ENCODE measurements around the gene LCTL. TPM values are rescaled to one million over a fixed set of nuclear protein-coding genes. Genes with fewer than 3 reads are reported as not detected.

LCTL gene
- total and polyA plus RNA-seq, 10 of the 15 experiments (the other 5 are each of a cell fraction or from before 2014, with no cell fraction given), result 0.07 to 0.76 (median 0.40) TPM; not detected in 5

- Histone ChIP-seq H3K36me3 (ENCODE audit: control insufficient read depth in 2 of 2, insufficient read depth in 2 of 2, low read length in 1 of 2) (no peaks in the 10 kb centered on the region), H3K4me1 (ENCODE audit: control insufficient read depth, insufficient read depth, low read length) (no peaks in the 10 kb centered on the region), H3K27ac (ENCODE audit: control insufficient read depth, insufficient read depth) (no peak overlapping the region), H2AFZ (ENCODE audit: control insufficient read depth, low read depth, low read length) (no peak overlapping the region), H4K20me1 (ENCODE audit: control insufficient read depth, insufficient read depth) (no peaks in the 10 kb centered on the region), H3K9me3 (replicated peaks; ENCODE audit: control insufficient read depth, insufficient read depth, low read length) (no peaks in the 10 kb centered on the region), H3K27me3 (replicated peaks in 1 of 2; ENCODE audit: control insufficient read depth in 2 of 2, insufficient read depth in 2 of 2, low read length in 1 of 2) (no peaks in the 10 kb centered on the region), H3K9ac (ENCODE audit: control insufficient read depth, insufficient read depth, low read length) (no peak overlapping the region), H3K79me2 (ENCODE audit: control insufficient read depth, insufficient read depth, low read length) (no peaks in the 10 kb centered on the region), H3K4me3 (no peak overlapping the region), H3K4me2 (ENCODE audit: control insufficient read depth, insufficient read depth) (no peak overlapping the region)
- 36% methylated on average over 3 of the region's 3 CpGs for WGBS (ENCODE audit: insufficient coverage, insufficient replicate concordance, low lambda C conversion rate, missing lambda C conversion rate)
- FAIRE-seq (no peak), ATAC-seq (no peak), DNase-seq (ENCODE audit: low read depth, low spot score) (no peak)
- in situ Hi-C loops (cut with MboI), result no loop called here
- ChIA-PET POLR2A (no interaction called here), RAD21 (ENCODE audit: unreplicated experiment) (no interaction called here), SMC1A (ENCODE audit: uncharacterized antibody, unreplicated experiment) (no interaction called here), CTCF (no interaction called here)
- TF ChIP-seq DPF2 (IDR thresholded peaks at IDR 0.05) (no peak), RB1 (IDR thresholded peaks at IDR 0.05; ENCODE audit: borderline replicate concordance) (no peak), PAX5 (IDR thresholded peaks at IDR 0.05; ENCODE audit: borderline replicate concordance, low read depth, low read length) (no peak), CUX1 (IDR thresholded peaks at IDR 0.05; ENCODE audit: insufficient replicate concordance, low read depth, low read length) (no peak), IKZF2 (IDR thresholded peaks at IDR 0.05) (no peak), MEF2B (IDR thresholded peaks at IDR 0.05; ENCODE audit: partially characterized antibody, poor library complexity, severe bottlenecking) (no peak), SREBF1 (IDR thresholded peaks at IDR 0.05; ENCODE audit: low read length) (no peak), SPI1 (IDR thresholded peaks at IDR 0.05; ENCODE audit: borderline replicate concordance, insufficient read depth, low read depth, low read length) (no peak), MXI1 (IDR thresholded peaks at IDR 0.05; ENCODE audit: low read depth, low read length) (no peak), MTA2 (IDR thresholded peaks at IDR 0.05; ENCODE audit: low read depth) (no peak), MAX (IDR thresholded peaks at IDR 0.05; ENCODE audit: low read depth, low read length) (no peak), IKZF1 (conservative IDR thresholded peaks at IDR 0.05) (no peak), YY1 (IDR thresholded peaks at IDR 0.05; ENCODE audit: low read depth, low read length) (no peak), NFYB (IDR thresholded peaks at IDR 0.05; ENCODE audit: insufficient read depth, low read depth, low read length) (no peak), CHD1 (IDR thresholded peaks at IDR 0.05; ENCODE audit: low read depth, low read length) (no peak), FOXM1 (IDR thresholded peaks at IDR 0.05; ENCODE audit: low read depth, low read length) (no peak), NFYA (IDR thresholded peaks at IDR 0.05; ENCODE audit: borderline replicate concordance, low read depth, low read length) (no peak)
- BruUV-seq (replicated peaks), result no TSS peak
- intact Hi-C loops (cut with micrococcal nuclease; ENCODE audit: unreplicated experiment), result no loop called here
Observed at GRCh38 chr15:66580643-66581042, 14.8 kb upstream of the LCTL start.

Measured in GM12878 (cell line).